Neural cell (in vitro differentiated cells): ENCODE data around the gene EIF3D. TPM values are rescaled to one million over a fixed set of nuclear protein-coding genes. Genes with fewer than 3 reads are reported as not detected.

ENCODE experiments used
- H2AFZ ChIP-seq: fragments of 200-600, 300-800 bp; sonication (generic), shearing (Covaris generic); 2 replicates; pipeline ENCODE4 v1.6.0; 2014; ENCODE audit warnings: low read depth, mild to moderate bottlenecking, antibody characterized with exemption, low read length, moderate library complexity
- H3F3A ChIP-seq: fragments of 200-600 bp; shearing (Covaris generic); 2 replicates; pipeline ENCODE4 v1.6.1; 2016; ENCODE audit warnings: mild to moderate bottlenecking, moderate library complexity, mixed read lengths, antibody characterized with exemption, low read length; ENCODE audit not compliant: insufficient read depth, poor library complexity, severe bottlenecking
- H3K27ac ChIP-seq: fragments of 200-600, 300-800 bp; sonication (generic), shearing (Covaris generic); 2 replicates; pipeline ENCODE4 v1.5.1; 2014; ENCODE audit warnings: mild to moderate bottlenecking, low read length, moderate library complexity
- H3K27me3 ChIP-seq: fragments of 300-800, 200-600 bp; sonication (generic), shearing (Covaris generic); 2 replicates; pipeline ENCODE4 v1.6.0; 2014; ENCODE audit warnings: mild to moderate bottlenecking, low read depth, low read length, moderate library complexity; ENCODE audit not compliant: insufficient read depth
- H3K36me3 ChIP-seq: fragments of 300-800, 200-600 bp; sonication (generic), shearing (Covaris generic); 2 replicates; pipeline ENCODE4 v1.5.1; 2014; ENCODE audit warnings: mild to moderate bottlenecking, antibody characterized with exemption, low read length, moderate library complexity; ENCODE audit not compliant: insufficient read depth
- H3K4me2 ChIP-seq: fragments of 300-800, 200-600 bp; sonication (generic), shearing (Covaris generic); 2 replicates; pipeline ENCODE4 v1.6.0; 2014; ENCODE audit warnings: mild to moderate bottlenecking, low read length
- H3K4me3 ChIP-seq: fragments of 300-800, 200-600 bp; sonication (generic), shearing (Covaris generic); 2 replicates; pipeline ENCODE4 v1.5.1; 2014; ENCODE audit warnings: mild to moderate bottlenecking, low read length, moderate library complexity
- H3K79me2 ChIP-seq: fragments of 200-600 bp; shearing (Covaris generic); replicated peaks from 2 replicates; pipeline ENCODE4 v1.6.0; 2014; ENCODE audit warnings: mild to moderate bottlenecking, low read length, moderate library complexity; ENCODE audit not compliant: insufficient read depth
- H3K9ac ChIP-seq: fragments of 300-800, 200-600 bp; sonication (generic), shearing (Covaris generic); 2 replicates; pipeline ENCODE4 v1.6.1; 2016; ENCODE audit warnings: mild to moderate bottlenecking, low read length, mixed read lengths
- H3K9me2 ChIP-seq: fragments of 200-600 bp; shearing (Covaris generic); 2 replicates; pipeline ENCODE4 v1.6.1; 2016; ENCODE audit warnings: mild to moderate bottlenecking, low read length, mixed read lengths; ENCODE audit not compliant: insufficient read depth
- H3K9me3 ChIP-seq: fragments of 200-600, 300-800 bp; sonication (generic), shearing (Covaris generic); 2 replicates; pipeline ENCODE4 v1.6.1; 2016; ENCODE audit warnings: mild to moderate bottlenecking, mixed run types, low read length, moderate library complexity, mixed read lengths
- H4K20me1 ChIP-seq: fragments of 200-600 bp; shearing (Covaris generic); 2 replicates; pipeline ENCODE4 v1.6.1; 2016; ENCODE audit warnings: mild to moderate bottlenecking, mixed run types; ENCODE audit not compliant: insufficient read depth
- EP300 ChIP-seq: fragments of 450-650 bp; conservative IDR thresholded peaks from 2 replicates; pipeline ENCODE4 v1.6.1; 2014; ENCODE audit warnings: antibody characterized with exemption, mild to moderate bottlenecking, moderate library complexity; ENCODE audit not compliant: poor library complexity, severe bottlenecking
- EZH2 ChIP-seq: fragments of 200-600, 300-800 bp; shearing (Covaris generic), sonication (generic); IDR thresholded peaks from 2 replicates; pipeline ENCODE4 v1.6.1; 2014; ENCODE audit warnings: antibody characterized with exemption, low read length, borderline replicate concordance, mild to moderate bottlenecking; ENCODE audit not compliant: insufficient read depth, poor library complexity, severe bottlenecking
- MXI1 ChIP-seq: fragments of 450-650 bp; conservative IDR thresholded peaks from 2 replicates; pipeline ENCODE4 v1.6.1; 2014; ENCODE audit warnings: antibody characterized with exemption, mild to moderate bottlenecking; ENCODE audit not compliant: poor library complexity, severe bottlenecking
- POLR2AphosphoS5 ChIP-seq: IDR thresholded peaks from 2 replicates; pipeline ENCODE4 v1.6.1; 2012
- RAD21 ChIP-seq: fragments of 450-650 bp; conservative IDR thresholded peaks from 2 replicates; pipeline ENCODE4 v1.6.1; 2014; ENCODE audit warnings: antibody characterized with exemption, mild to moderate bottlenecking, moderate library complexity
- REST ChIP-seq: IDR thresholded peaks from 2 replicates; pipeline ENCODE4 v1.6.1; 2012; ENCODE audit warnings: borderline replicate concordance
- SMC3 ChIP-seq: fragments of 450-650 bp; conservative IDR thresholded peaks from 2 replicates; pipeline ENCODE4 v1.6.1; 2014; ENCODE audit warnings: antibody characterized with exemption, mild to moderate bottlenecking, moderate library complexity; ENCODE audit not compliant: poor library complexity
- TAF1 ChIP-seq: IDR thresholded peaks from 2 replicates; pipeline ENCODE4 v1.6.1; 2012; ENCODE audit warnings: low read depth
- polyA plus RNA-seq: library from polyadenylated mRNA; depleted of rRNA; stranded (reverse); fragments of >200 nt; gene quantifications from 2 replicates; pipeline ENCODE4 v1.2.3, GENCODE V29; 2014
- TF ChIP-seq, protein P1 (sequence below): fragments of 450-650 bp; IDR thresholded peaks from 2 replicates; pipeline ENCODE4 v1.5.1; 2014; ENCODE audit warnings: antibody characterized with exemption, mild to moderate bottlenecking, moderate library complexity; ENCODE audit not compliant: poor library complexity, severe bottlenecking

EIF3D gene
- polyA plus RNA-seq, 1 donor from 2014 or later, result 133 TPM

GRCh38 chr22:36560001-36560400, 31.0 kb upstream of the EIF3D start:
- Histone ChIP-seq H3K9me3 (no peaks in the 10 kb centered on the region), H3K27me3 (no peaks in the 10 kb centered on the region), H3F3A (no peaks in the 10 kb centered on the region), H3K27ac (no peak overlapping the region), H2AFZ (no peak overlapping the region), H3K79me2 (no peaks in the 10 kb centered on the region), H3K4me3 (no peak overlapping the region), H3K9me2 (no peaks in the 10 kb centered on the region), H3K9ac (no peak overlapping the region), H4K20me1 (no peaks in the 10 kb centered on the region), H3K4me2 (no peak overlapping the region), H3K36me3 (no peaks in the 10 kb centered on the region)
- TF ChIP-seq MXI1, result no peak
- no peak for TF ChIP-seq POLR2AphosphoS5
- TF ChIP-seq EP300, result no peak
- TF ChIP-seq SMC3, result no peak
- no peak for TF ChIP-seq EZH2
- TF ChIP-seq REST, result no peak
- TF ChIP-seq RAD21, result no peak

GRCh38 chr22:36554098-36554497, 25.1 kb upstream of the EIF3D start:
- no peaks in the 10 kb centered on the region for H3K9me2 ChIP-seq
- H4K20me1 ChIP-seq, result no peaks in the 10 kb centered on the region
- no peaks in the 10 kb centered on the region for H3K79me2 ChIP-seq
- no peak overlapping the region for H2AFZ ChIP-seq
- H3K27me3 ChIP-seq, result no peaks in the 10 kb centered on the region
- no peaks in the 10 kb centered on the region for H3K9me3 ChIP-seq
- no peak overlapping the region for H3K4me3 ChIP-seq
- no peaks in the 10 kb centered on the region for H3K36me3 ChIP-seq
- no peak overlapping the region for H3K9ac ChIP-seq
- no peak overlapping the region for H3K27ac ChIP-seq
- TF ChIP-seq MXI1 (no peak), RAD21 (no peak), REST (no peak), SMC3 (no peak), POLR2AphosphoS5 (no peak), EP300 (no peak), EZH2 (no peak), TAF1 (no peak)
- TF ChIP-seq, protein P1, sequence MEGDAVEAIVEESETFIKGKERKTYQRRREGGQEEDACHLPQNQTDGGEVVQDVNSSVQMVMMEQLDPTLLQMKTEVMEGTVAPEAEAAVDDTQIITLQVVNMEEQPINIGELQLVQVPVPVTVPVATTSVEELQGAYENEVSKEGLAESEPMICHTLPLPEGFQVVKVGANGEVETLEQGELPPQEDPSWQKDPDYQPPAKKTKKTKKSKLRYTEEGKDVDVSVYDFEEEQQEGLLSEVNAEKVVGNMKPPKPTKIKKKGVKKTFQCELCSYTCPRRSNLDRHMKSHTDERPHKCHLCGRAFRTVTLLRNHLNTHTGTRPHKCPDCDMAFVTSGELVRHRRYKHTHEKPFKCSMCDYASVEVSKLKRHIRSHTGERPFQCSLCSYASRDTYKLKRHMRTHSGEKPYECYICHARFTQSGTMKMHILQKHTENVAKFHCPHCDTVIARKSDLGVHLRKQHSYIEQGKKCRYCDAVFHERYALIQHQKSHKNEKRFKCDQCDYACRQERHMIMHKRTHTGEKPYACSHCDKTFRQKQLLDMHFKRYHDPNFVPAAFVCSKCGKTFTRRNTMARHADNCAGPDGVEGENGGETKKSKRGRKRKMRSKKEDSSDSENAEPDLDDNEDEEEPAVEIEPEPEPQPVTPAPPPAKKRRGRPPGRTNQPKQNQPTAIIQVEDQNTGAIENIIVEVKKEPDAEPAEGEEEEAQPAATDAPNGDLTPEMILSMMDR, result no peak
- H3F3A ChIP-seq, result no peaks in the 10 kb centered on the region
- no peak overlapping the region for H3K4me2 ChIP-seq
